ENCODE results near the gene GMFB. TPM values are rescaled to one million over a fixed set of nuclear protein-coding genes. Genes with fewer than 3 reads are reported as not detected.
"Not testable (repeated sequence)": the region's sequence is repeated elsewhere in the genome, so short reads cannot be mapped to it uniquely, and the experiment has no call there.

GMFB gene
- total and polyA plus RNA-seq, 2 donors from 2014 or later: 22.7 to 53.6 TPM

GRCh38 chr14:54438703-54439102 lies 50.1 kb downstream of the GMFB start:
- H3K4me3 ChIP-seq (ENCODE audit: low read length in 3 of 3): no peak overlapping the region
- H3K4me1 ChIP-seq (ENCODE audit: control insufficient read depth in 2 of 3, insufficient read depth in 2 of 3, low read depth in 1 of 3, low read length in 3 of 3): peaks cover 0 to 5% (median 4%) of the 10 kb centered on the region in 3 donors
- peak in 2 of 5 donors; percentile 16 to 33 for DNase-seq
- H3K9ac ChIP-seq (ENCODE audit: low read length in 3 of 3): no peak overlapping the region
- H3K36me3 ChIP-seq (ENCODE audit: control insufficient read depth in 2 of 3, insufficient read depth in 3 of 3, low read length in 3 of 3): no peaks in the 10 kb centered on the region
- H3K27ac ChIP-seq (ENCODE audit: low read depth in 2 of 2, low read length in 2 of 2): no peak overlapping the region
- no peaks in the 10 kb centered on the region for H3K27me3 ChIP-seq (ENCODE audit: control insufficient read depth, insufficient read depth, low read length)
- FAIRE-seq: no peak
- intact Hi-C loops (cut with DNase I): no loop called here
- no peaks in the 10 kb centered on the region for H3K9me3 ChIP-seq (ENCODE audit: control insufficient read depth in 2 of 3, insufficient read depth in 1 of 3, low read length in 3 of 3)
- no peak for TF ChIP-seq CTCF (IDR thresholded peaks at IDR 0.05; ENCODE audit: borderline replicate concordance, extremely low read depth, insufficient read depth)

GRCh38 chr14:54437954-54438353 lies 50.8 kb downstream of the GMFB start:
- H3K4me1 ChIP-seq (ENCODE audit: control insufficient read depth in 2 of 3, insufficient read depth in 2 of 3, low read depth in 1 of 3, low read length in 3 of 3); H3K27ac ChIP-seq (ENCODE audit: low read depth in 2 of 2, low read length in 2 of 2); H3K36me3 ChIP-seq (ENCODE audit: control insufficient read depth in 2 of 3, insufficient read depth in 3 of 3, low read length in 3 of 3); FAIRE-seq; H3K9me3 ChIP-seq (ENCODE audit: control insufficient read depth in 2 of 3, insufficient read depth in 1 of 3, low read length in 3 of 3); H3K4me3 ChIP-seq (ENCODE audit: low read length in 3 of 3); DNase-seq; intact Hi-C loops (cut with DNase I); H3K9ac ChIP-seq (ENCODE audit: low read length in 3 of 3); H3K27me3 ChIP-seq (ENCODE audit: control insufficient read depth, insufficient read depth, low read length): not testable (repeated sequence)

GRCh38 chr14:54435500-54435981 lies 53.2 kb downstream of the GMFB start:
- Histone ChIP-seq H3K27ac (ENCODE audit: low read depth in 2 of 2, low read length in 2 of 2) (no peak overlapping the region), H3K27me3 (ENCODE audit: control insufficient read depth, insufficient read depth, low read length) (no peaks in the 10 kb centered on the region), H3K9ac (ENCODE audit: low read length in 3 of 3) (no peak overlapping the region), H3K36me3 (ENCODE audit: control insufficient read depth in 2 of 3, insufficient read depth in 3 of 3, low read length in 3 of 3) (no peaks in the 10 kb centered on the region), H3K9me3 (ENCODE audit: control insufficient read depth in 2 of 3, insufficient read depth in 1 of 3, low read length in 3 of 3) (no peaks in the 10 kb centered on the region), H3K4me1 (ENCODE audit: control insufficient read depth in 2 of 3, insufficient read depth in 2 of 3, low read depth in 1 of 3, low read length in 3 of 3) (peaks cover 0 to 5% (median 4%) of the 10 kb centered on the region in 3 donors), H3K4me3 (ENCODE audit: low read length in 3 of 3) (no peak overlapping the region)
- intact Hi-C loops (cut with DNase I): no loop called here
- no peak for TF ChIP-seq CTCF (IDR thresholded peaks at IDR 0.05; ENCODE audit: borderline replicate concordance, extremely low read depth, insufficient read depth)
- FAIRE-seq: no peak
- no peak for DNase-seq

- H3K9ac ChIP-seq (ENCODE audit: low read length in 3 of 3): no peak overlapping the region
- no peaks in the 10 kb centered on the region for H3K27me3 ChIP-seq (ENCODE audit: control insufficient read depth, insufficient read depth, low read length)
- H3K36me3 ChIP-seq (ENCODE audit: control insufficient read depth in 2 of 3, insufficient read depth in 3 of 3, low read length in 3 of 3): peaks cover 9 to 29% (median 25%) of the 10 kb centered on the region in 3 donors
- H3K4me1 ChIP-seq (ENCODE audit: control insufficient read depth in 2 of 3, insufficient read depth in 2 of 3, low read depth in 1 of 3, low read length in 3 of 3): no peaks in the 10 kb centered on the region
- no peak for TF ChIP-seq CTCF (IDR thresholded peaks at IDR 0.05; ENCODE audit: borderline replicate concordance, extremely low read depth, insufficient read depth)
- no peak overlapping the region for H3K27ac ChIP-seq (ENCODE audit: low read depth in 2 of 2, low read length in 2 of 2)
- no peaks in the 10 kb centered on the region for H3K9me3 ChIP-seq (ENCODE audit: control insufficient read depth in 2 of 3, insufficient read depth in 1 of 3, low read length in 3 of 3)
- FAIRE-seq (no peak), DNase-seq (no peak)
- intact Hi-C loops (cut with DNase I): no loop called here
- no peak overlapping the region for H3K4me3 ChIP-seq (ENCODE audit: low read length in 3 of 3)
Measured at GRCh38 chr14:54428527-54428926, 60.3 kb downstream of the GMFB start.

Data from kidney (tissue), 14 donors.